Skin epidermis (tissue), 12 donors: ENCODE data around the gene BRD7.

Experiments used
- H3K27ac ChIP-seq, 21 experiments: fragments of 200-600 bp; sonication (generic) in 11 of 21; one replicate each; pipeline ENCODE4 v1.5.0; 2020; ENCODE audit warnings: mild to moderate bottlenecking in 3 of 21, inconsistent platforms in 2 of 21, moderate library complexity in 2 of 21
- H3K4me3 ChIP-seq, 7 experiments: fragments of 200-600 bp; sonication (generic) in 2 of 7; one replicate each; pipeline ENCODE4 v1.5.0; 2020; ENCODE audit warnings: inconsistent platforms in 2 of 7, mild to moderate bottlenecking in 2 of 7, moderate library complexity in 1 of 7

The BRD7 gene

DNA sequence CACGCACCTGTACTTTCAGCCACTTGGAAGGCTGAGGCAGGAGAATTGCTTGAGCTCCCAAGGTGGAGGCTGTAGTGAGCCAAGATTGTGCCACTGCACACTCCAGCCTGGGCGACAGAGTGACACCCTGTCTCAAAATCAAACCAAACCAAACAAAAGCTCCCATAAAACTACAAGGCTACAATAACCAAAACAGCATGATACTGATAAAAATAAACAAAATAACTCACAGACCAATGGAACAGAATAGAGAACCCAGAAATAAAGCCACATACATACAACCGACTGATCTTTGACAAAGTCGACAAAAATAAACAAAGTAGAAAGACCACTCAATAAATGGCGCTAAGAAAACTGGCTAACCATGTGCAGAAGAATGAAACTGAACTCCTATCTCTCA, 37.2 kb downstream of the BRD7 start:
- no peak overlapping the region for H3K4me3 ChIP-seq
- no peak overlapping the region for H3K27ac ChIP-seq

DNA sequence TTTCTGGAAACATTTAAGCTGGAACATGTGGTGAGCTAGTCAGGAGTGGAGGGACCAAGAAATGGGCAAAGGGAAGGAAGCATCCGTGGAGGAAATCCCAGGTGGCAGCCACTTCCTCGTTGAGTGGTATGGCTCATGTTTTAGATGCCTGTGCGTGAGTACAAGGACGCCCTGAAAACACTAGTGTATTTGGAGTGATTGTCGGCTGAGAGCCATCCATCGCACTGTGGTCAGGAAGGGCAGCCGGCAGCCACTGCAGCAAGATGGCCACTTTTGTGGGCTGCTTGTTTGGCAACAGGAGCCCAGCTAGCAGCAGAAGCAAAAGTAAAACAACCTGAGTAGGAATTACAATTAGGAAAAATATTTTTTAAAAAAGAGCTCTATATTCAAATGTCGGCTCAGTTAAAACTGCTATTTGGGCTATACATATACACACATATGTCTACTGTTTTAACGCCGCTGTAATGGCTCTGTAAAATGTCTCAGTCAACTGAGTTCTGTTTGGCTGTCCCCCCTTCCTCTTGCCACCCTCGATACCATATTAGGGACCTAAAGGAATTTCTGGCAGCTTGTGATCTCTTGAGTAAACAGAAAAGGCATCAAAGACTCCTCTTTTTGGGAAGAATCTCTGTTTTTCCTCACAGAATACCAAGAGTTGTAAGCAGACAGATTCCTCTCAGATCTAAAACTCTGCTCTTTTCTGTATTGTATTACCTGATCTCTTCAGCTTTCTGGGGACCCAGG, 39.2 kb downstream of the BRD7 start:
- Histone ChIP-seq H3K27ac (peak overlapping the region in 2 of 21 experiments; percentile 25 to 31), H3K4me3 (no peak overlapping the region)

DNA sequence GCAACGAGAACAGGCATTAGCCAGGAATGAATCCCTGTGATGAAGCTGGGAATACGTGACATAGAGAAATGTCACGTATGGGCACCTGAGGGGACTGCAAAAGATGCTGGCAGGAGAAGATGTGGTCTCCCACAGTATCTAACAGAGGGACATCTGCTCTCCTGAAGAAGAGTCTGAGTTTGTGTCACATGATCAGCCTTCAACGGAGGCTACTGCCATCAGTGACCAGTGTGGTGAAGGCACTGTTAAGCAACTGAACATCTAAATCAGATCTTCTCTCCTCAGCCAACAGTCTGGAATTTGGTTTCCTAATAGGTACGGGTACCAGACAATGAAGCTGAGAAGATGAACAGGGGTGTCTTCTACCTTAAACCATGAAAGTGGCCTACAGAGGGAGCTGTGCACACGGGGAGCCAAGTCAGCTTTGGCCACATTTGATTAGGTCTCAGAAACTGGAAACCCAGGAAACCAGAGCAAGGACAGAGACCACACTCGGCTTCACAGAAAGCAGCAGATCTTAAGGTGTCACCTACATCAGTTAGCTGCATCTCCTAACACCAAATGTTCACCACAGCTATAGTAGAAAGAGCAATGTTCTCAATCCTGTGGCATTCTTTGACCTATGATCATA, 41.8 kb downstream of the BRD7 start:
- peak overlapping the region in 4 of 21 experiments; percentile 0 to 31 (median 11) for H3K27ac ChIP-seq
- no peak overlapping the region for H3K4me3 ChIP-seq

DNA sequence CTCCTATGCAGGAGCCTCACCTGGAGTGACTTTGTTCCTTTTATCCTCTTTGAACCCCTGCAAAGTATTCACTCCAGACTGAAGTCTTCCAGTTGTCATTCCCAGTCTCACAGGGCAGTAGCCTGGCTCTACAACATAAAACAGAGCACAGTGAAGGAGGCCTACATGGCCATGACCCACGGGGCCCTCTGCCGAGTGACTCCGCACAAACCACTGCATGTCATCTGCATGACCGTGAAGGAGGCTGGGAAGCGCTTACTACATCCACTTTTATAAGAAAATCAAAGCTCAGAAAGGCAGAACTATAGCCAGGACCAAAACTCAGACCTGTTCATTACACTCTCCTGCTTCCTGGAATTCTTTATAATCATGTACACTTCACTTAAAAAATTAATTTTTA, 42.5 kb downstream of the BRD7 start:
- H3K27ac ChIP-seq = no peak overlapping the region
- no peak overlapping the region for H3K4me3 ChIP-seq

DNA sequence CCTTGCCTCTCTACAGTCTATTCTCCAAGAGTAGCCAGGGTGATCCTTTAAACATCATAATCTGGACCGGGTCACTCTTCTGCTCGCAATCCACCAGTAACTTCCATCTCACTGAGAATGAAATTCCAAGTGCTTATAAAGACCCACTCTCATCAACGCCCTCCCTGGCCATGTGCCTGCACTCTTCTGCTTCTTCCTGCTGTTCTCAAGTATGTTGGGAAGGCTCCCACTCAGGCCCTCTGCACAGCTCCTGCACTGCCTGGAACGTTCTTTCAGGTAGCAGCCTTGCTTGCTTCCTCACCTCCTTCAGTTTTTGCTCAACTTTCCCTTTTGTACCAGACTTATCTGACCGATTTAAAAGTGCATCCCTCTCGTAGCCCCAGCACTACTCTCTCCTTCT, 44.4 kb downstream of the BRD7 start:
- Histone ChIP-seq H3K27ac (peak overlapping the region in 3 of 21 experiments; percentile 0 to 4 (median 2)), H3K4me3 (no peak overlapping the region)

DNA sequence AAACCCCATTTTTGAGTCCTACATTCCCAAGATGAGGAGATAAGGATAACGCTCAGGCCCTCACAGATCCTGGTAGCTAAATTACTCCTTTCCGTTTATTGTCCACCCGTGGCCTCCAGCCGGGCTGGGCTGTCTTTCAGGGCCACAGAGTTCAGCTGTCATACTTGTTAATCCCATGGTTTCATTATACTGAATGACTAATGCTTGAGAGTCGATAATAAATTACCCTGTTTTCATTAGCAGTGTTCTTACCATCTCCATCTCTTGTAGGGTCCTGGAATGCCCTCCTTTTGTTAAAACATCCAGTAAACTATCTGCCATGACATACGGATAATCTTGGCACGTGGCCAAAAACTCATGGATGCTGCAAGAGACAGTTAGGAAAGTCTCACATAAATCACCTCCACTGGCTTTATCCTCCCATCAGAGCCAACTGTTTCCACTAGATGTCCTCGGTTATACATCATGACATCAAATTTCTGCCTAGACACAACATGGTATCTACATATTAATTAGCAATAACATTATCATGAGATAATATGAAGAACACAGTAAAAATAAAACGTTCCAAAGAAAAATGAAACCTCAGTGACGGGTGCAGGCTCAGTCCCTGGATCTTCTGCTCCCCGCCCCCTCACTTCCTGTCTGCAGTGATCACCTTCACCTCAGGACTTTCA, 45.3 kb downstream of the BRD7 start:
- Histone ChIP-seq H3K4me3 (no peak overlapping the region), H3K27ac (peak overlapping the region in 5 of 21 experiments; percentile 2 to 60 (median 13))

DNA sequence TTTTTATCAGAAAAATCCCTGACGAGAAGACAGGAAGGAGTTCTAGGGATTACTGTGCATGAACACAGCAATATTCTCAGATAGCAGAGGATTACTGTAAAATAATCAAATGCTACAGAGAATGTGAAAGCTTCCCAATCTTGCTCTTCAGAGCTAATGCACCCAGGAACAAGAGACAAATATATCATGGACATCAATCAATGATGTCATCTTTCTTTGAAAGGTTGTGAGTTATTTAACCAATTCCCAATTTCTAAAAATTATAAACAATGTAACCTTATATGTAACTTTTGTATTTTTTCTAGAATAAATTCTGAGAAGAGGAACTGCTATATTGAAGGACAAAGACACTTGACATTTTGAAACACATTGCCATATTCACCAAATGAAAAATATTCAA, 46.5 kb downstream of the BRD7 start:
- no peak overlapping the region for H3K27ac ChIP-seq

DNA sequence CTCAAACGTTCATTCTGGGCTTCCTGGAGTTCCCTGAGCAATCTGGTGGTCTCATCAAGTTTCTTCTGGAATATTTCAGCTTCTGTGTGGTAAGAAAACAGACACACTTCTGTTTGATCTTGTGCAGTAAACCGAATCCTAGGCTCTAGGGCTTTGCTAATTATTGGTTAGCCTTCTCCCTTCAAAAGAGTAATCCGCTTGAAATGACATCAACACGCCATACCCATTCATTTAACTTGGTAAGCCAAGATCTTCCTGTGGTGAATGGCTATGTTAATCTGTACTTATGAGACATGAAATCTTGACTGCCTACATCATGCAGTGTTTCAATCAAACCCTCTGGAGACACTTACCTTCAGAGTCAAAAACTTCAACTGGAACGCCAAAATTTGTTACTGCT, 48.5 kb downstream of the BRD7 start:
- H3K27ac ChIP-seq = no peak overlapping the region
- no peak overlapping the region for H3K4me3 ChIP-seq

More for the DNA sequence above, 46.5 kb downstream of the BRD7 start:
- H3K4me3 ChIP-seq = no peak overlapping the region

DNA sequence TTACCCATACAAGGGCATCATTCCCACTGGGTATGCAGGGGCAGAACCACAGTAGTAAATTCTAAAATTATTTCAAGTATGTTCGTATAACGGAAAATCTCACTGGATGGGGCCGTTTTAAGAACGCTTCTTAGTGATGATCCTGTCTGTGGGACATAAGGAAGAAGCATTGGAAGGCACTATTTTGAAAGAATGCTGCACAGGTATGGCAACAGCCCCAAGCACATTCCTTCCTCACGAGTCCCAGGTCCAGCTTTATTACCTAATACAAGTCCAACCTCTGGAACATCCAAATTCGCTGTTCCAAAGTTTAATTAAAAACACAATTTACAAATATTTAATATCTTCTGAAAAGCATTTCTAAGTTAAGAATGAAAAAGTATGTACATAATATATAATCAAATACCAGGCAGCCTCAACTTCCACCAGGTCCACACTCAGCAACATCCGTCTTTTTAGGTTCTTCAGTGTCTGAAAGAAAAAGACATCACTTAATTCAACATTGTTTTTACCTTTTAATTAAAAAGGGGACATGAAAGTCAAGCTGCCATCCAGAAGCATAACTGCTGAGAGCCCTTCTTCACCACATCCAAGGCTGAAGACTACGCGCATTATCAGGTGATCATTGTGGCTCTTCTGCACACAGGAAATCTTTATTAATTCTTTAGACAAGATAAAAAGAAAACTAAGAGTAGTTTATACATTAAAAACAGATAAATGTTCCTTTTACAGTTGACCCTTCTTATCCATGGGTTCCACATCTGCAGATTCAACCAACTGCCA, 49.8 kb downstream of the BRD7 start:
- Histone ChIP-seq H3K4me3 (no peak overlapping the region), H3K27ac (no peak overlapping the region)

DNA sequence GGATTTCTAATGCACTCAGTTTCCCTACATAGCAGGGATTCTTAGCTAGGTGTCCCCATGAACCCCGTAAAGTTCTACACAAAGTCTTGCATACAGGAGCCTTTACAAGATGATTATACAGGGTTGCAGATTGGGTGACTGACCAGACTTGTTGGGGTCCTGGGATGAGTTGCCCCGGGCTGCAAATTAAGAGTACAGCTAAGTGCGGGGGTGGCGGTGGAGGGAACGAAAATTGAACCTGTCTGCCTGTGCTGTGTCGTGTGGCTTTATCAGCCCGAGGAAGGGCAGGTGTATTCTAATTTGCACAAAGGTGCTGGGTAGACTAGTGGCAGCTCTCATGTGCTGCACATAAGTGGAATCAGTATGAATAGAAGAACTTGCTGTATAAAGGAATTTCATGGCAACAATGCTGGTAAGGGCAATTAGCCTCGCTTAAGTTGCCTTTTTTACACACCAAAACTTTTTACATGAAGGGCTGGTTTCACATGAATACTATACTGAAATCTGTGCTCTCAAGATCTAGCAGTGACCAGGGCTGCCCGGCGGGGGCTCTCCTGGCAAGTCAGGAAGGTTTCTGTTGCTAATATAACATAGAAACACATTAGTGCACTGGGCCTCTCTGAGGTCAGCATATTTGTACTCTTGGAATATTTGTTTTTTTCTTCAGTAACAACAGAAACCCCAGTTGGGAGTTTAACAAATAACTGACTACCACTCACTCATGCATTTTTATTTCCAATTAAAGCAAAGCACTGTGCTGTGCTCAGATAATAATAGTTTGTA, 51.7 kb downstream of the BRD7 start:
- H3K4me3 ChIP-seq = no peak overlapping the region
- no peak overlapping the region for H3K27ac ChIP-seq

DNA sequence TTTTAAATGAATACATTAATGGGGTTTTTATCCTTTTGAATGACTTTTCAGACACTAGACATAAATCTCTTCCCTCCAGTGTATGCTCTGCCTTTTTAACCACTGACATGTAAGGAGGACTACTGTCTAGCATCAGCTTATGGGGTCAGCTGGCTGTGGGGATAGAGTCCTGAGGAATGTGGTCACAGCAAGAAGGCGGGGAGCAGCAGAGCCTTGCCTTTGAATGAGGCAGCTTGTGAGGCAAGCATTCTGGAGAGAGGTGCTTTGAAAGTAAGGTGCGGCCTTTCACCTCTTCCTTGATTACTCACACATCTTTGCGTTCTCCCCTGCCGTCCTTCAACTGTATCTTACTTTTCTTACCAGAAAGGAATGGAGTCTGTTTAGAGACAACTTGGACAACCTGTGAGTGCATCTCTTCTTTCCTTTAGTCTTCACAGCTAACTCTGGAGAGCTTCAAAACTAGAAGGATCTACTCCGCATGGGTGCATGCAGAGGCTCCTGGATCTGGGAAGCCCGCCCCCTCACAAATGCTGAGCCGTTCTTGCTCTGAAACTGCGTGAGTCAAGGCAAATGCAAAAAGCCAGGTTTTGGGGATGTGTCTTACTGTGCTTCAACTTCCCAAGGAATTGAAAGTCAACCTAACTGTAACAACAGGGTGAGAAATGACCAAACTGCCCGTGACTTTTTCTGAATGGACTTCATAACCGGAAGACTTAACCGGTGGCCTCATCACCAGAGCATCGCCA, 52.5 kb downstream of the BRD7 start:
- Histone ChIP-seq H3K4me3 (no peak overlapping the region), H3K27ac (peak overlapping the region in 4 of 21 experiments; percentile 1 to 83 (median 53))

DNA sequence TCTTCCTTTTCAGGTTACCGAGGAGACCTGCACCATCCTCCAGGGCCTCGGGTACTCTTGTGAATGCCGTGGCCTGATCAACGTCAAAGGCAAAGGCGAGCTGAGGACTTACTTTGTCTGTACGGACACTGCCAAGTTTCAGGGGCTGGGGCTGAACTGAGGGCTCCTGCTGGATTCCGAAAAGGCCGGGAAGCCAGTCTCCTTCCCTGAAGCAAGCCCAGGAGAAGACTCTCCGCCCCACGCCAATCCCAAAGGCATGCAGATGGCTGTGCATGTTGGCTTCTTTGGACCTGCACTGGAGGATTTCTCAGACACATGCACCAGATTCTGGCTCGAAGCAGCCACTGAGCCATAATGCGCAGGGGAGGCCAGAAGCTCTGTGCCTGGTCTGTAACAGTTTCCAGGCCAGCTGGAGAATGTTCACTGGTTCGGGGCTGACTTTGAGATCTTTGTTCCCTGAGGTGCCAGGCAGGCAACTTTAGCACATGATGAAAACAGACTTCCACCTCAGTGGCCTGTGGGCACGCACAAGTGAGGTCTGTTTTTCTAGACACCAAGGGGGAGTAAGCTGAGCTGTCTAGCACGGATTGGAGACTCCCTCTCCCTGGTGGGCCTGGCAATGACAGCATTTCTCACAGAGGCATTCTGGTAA, 53.3 kb downstream of the BRD7 start:
- H3K27ac ChIP-seq = peak overlapping the region in 5 of 21 experiments; percentile 1 to 83 (median 44)
- H3K4me3 ChIP-seq = no peak overlapping the region

DNA sequence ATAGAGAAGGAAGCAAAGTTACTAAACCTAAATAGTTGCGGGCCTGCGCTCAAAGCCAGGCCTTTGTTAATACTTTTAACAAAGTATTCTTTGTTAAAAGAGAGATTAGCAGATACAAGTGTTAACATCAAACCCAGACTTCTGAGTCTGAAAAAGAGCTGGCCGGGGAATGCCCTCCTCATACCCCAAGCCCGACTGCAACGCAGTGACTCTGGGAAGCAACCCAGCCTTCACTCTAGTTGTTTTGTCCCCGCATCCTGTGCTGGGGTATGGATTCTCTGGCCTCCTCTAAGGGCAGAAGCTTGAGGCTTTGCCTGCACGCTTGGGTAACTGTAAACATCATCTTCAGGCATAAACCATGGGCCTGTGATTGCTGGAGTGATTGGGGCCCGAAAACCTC, 54.1 kb downstream of the BRD7 start:
- H3K27ac ChIP-seq = peak overlapping the region in 5 of 21 experiments; percentile 1 to 83 (median 58)

DNA sequence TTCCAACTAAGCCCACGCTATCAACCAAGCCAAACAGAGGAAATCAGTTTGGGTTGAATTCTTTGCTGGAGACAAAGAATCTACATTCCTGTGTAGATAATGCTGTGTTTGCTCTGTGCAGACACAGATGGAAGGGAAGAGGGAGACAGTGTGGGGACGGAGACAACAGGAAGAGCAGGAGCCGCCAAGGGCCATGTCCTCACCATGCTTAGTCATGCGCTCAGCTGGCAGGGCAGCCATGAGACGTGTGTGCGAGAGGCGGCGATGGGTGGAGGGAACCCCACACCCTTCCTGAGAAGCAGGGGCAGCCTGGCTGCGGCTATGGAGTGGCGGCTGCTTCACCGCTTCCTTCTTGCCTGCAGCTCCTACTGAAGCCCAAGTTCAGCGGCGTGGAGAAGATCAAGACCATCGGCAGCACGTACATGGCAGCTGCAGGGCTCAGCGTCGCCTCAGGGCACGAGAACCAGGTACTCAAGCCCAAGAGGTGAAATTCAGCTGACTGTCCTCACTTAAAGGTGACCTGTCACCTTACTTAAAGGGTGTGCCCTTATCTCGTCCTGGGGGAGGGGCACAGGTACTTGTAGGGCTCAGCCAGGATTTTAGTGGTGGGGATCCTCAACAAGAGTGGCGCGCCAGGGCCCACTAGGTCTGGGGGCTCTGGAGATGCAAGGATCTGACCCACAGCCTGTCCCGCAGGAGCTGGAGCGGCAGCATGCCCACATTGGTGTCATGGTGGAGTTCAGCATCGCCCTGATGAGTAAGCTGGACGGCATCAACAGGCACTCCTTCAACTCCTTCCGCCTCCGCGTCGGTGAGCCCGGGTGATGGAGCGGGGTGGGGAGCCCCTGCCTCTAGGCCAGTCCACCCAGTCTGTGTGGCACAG, 55.0 kb downstream of the BRD7 start:
- H3K4me3 ChIP-seq = no peak overlapping the region
- peak overlapping the region in 19 of 21 experiments; percentile 14 to 83 (median 58) for H3K27ac ChIP-seq

More for the DNA sequence above, 54.1 kb downstream of the BRD7 start:
- H3K4me3 ChIP-seq = no peak overlapping the region

DNA sequence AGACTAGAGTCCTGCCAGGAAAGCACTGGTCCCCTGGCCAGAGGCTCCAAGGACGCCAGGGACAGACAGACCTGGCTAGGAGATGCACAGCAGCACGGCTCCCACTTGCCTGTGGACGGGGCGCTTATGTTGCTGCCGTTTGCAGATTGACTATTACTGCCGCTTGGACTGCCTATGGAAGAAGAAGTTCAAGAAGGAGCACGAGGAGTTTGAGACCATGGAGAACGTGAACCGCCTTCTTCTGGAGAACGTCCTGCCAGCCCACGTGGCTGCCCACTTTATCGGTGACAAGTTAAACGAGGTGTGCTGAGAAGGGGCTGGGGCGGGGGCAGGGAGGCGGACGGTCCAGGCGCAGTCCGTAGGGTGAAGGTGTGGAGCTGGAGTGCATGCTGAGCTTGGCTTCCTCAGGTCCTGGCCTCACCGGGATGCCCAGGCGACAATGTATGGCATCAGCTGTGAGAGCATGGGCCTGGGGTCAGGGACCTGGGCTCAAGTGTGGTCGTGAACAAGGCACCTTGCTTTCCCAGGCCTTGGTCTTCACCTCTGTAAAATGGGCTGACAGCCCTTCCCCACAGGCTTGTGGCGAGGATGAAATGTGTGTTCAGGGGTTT, 56.8 kb downstream of the BRD7 start:
- Histone ChIP-seq H3K4me3 (no peak overlapping the region), H3K27ac (peak overlapping the region in 1 of 21 experiments; percentile 19)

DNA sequence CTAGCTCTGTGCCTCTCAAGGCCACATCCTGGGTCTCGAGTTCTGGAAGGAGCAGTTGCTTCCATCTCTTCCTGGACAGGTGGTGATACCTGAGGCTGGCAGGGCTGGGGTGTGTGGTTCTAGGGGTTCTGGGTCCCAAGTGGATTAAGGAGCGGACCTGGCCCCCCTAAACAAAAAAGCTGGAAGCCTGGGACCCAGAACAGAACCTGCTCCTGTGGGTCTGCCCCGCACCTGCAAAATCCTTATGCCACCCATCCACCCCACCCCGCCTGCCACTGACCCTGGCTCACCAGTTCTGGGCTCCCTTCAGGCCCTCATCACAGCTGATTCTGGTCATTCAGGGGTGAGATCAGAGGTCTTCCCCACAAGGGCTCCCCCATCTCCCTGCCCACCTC, 57.7 kb downstream of the BRD7 start:
- H3K4me3 ChIP-seq = no peak overlapping the region
- H3K27ac ChIP-seq = peak overlapping the region in 1 of 21 experiments; percentile 30
